GM18951 (cell line): ENCODE data around the gene CST9.

Source experiments
- POLR2A ChIP-seq: IDR thresholded peaks from 4 replicates; pipeline ENCODE4 v1.6.1; 2011; ENCODE audit warnings: mild to moderate bottlenecking; ENCODE audit not compliant: insufficient read length, insufficient read depth; ENCODE audit errors: extremely low read depth
- in situ Hi-C: fragments of 300-500 bp; cut with MboI; formaldehyde crosslinking; loops from one replicate; pipeline ENCODE4 v1.12.0; 2022; ENCODE audit warnings: low sequenced_read_pairs, mixed read lengths, inconsistent platforms; ENCODE audit not compliant: unreplicated experiment

The CST9 gene

DNA sequence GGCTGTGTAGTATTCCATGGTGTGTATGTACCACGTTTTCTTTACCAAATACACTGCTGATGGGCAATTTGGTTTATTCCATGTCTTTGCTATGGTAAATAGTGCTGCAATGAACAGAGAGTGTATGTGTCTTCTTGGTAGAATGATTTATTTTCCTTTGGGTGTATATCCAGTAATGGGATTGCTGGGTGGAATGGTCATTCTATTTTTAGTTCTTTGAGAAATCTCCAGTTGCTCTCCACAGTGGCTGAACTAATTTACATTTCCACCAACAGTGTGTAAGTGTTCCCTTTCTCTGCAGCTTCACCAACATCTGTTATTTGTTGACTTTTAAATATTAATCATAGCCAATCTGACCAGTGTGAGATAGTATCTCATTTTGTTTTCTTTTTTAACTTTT, 51.3 kb downstream of the CST9 start:
- in situ Hi-C loops: no loop called here
- TF ChIP-seq POLR2A: no peak
